Ovary (tissue), 3 donors: ENCODE results near the gene DYRK1B.
"Not testable (repeated sequence)": the region's sequence is repeated elsewhere in the genome, so short reads cannot be mapped to it uniquely, and the experiment has no call there.

ENCODE experiments used
- POLR2A ChIP-seq: fragments of 450-650 bp; IDR thresholded peaks from one replicate; pipeline ENCODE4 v1.6.1; 2017; ENCODE audit warnings: antibody characterized with exemption, mild to moderate bottlenecking, moderate library complexity
- TF ChIP-seq, protein P1 (sequence below), 3 donors: fragments of 450-650 bp in 2 of 3; fragments of 200-600 bp in 1 of 3; IDR thresholded peaks; one replicate each; pipeline versions ENCODE4 v1.5.1 to v1.8.0; 2016 to 2022; ENCODE audit warnings: antibody characterized with exemption in 3 of 3, mild to moderate bottlenecking in 1 of 3
- donor health status: DM: no; HTN: no; CAD: no.

DNA sequence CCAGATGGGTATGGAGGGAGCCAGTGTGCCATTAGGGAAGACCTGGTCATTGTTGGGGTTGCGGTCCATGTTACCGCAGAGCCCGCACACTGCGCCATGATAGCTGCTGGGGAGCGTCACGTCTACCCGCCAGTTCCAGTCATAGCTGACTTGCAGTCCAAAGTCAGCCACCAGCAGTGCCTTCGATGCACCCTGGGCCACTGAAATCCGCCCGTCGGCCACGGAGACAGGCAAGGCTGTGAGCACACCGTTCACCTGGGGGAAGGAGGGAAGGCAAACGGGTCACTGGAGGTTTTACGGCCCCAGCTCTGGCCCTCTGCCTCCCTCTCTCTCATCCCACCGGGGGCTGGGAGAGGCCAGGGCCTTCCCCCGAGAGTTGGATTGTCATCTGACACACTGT lies 44.0 kb upstream of the DYRK1B start:
- TF ChIP-seq, protein P1, sequence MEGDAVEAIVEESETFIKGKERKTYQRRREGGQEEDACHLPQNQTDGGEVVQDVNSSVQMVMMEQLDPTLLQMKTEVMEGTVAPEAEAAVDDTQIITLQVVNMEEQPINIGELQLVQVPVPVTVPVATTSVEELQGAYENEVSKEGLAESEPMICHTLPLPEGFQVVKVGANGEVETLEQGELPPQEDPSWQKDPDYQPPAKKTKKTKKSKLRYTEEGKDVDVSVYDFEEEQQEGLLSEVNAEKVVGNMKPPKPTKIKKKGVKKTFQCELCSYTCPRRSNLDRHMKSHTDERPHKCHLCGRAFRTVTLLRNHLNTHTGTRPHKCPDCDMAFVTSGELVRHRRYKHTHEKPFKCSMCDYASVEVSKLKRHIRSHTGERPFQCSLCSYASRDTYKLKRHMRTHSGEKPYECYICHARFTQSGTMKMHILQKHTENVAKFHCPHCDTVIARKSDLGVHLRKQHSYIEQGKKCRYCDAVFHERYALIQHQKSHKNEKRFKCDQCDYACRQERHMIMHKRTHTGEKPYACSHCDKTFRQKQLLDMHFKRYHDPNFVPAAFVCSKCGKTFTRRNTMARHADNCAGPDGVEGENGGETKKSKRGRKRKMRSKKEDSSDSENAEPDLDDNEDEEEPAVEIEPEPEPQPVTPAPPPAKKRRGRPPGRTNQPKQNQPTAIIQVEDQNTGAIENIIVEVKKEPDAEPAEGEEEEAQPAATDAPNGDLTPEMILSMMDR (IDR thresholded peaks at IDR 0.05): not testable (repeated sequence)
- TF ChIP-seq POLR2A: not testable (repeated sequence)
